Dedifferentiated amniotic fluid mesenchymal stem cell (primary cell): ENCODE data around the gene ACBD3.

Source experiments
- DNase-seq: peaks from one replicate; pipeline ENCODE4 v3.0.0-alpha.2; 2016; ENCODE audit errors: extremely low spot score

Gene ACBD3

DNA sequence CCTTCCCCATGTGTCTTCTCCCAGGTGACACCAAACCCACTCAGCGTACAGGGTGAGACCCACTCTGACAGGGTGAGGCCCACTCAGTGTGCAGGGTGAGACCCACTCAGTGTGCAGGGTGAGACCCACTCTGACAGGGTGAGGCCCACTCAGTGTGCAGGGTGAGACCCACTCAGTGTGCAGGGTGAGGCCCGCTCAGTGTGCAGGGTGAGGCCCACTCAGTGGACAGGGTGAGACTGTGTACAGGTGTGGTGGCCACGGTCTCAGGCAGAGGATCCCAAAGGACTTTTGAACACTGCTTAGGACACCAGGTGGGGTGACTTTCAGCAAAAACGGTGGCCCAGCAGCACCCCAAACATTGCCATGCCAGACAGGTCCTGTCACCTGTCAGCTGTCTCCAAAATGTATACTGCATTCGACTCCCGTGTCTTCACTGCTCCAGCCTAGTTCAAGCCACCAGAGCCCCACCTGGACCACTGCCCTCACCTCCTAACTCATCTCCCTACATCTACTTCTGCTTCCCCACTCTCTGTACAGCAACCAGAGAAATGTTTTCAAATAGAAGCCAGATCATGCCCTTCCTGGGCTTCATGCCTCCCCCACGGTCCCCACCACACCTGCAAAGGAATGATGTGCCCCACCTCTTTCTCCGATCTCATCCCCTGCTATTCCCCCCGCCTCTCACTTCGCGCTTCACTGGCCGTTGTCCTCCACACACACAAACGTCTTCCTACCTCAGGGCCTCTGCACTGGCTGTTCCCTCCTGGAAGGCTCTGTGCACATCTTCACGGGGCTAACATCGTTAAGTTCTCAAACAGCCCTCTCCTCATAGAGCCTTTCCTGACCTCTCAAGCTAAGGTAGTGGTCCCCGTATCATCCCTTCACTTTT, 52.1 kb downstream of the ACBD3 start:
- no peak for DNase-seq

GRCh38 chr1:226133504-226134123, 52.9 kb downstream of the ACBD3 start:
- DNase-seq, result no peak

DNA sequence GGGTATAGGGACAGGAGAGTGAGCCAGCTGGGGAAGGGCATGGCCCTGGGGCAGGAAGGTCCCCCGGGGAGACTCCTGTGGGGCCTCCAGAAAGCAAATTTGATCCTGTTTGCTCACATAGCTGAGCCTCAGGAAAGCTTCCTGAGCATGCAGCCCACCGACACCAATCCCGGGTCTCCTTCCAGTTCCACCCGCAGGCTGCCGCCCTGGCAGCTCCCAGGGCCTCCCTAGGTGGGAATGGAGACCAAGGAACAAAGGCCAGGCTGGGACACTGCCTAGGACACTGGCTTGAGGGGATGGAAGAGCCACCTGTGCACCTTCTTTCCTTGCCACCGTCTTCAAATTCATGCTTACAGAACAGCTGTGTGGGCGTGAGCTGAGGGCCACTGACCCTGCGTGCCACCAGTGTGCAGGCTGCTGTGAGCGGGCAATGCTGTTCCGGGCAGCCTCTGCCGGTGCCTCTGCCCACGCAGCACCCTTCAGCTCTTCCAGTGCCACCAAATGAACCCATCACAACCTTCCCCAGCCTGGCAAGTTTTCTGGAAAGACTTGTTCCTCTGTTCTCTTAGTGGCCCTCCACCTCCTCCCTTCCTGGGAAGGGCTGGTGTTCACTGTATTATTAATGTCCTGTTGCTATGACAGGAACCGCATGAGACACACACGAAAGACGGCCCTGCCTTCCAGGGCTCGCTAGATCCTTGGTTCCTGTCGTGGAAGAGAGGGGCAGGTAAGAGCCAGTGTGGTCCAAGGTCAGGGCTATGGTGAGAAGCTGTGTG, 53.6 kb downstream of the ACBD3 start:
- DNase-seq, result no peak

- DNase-seq, result no peak
Observed at GRCh38 chr1:226131639-226132038, 54.9 kb downstream of the ACBD3 start.

DNA sequence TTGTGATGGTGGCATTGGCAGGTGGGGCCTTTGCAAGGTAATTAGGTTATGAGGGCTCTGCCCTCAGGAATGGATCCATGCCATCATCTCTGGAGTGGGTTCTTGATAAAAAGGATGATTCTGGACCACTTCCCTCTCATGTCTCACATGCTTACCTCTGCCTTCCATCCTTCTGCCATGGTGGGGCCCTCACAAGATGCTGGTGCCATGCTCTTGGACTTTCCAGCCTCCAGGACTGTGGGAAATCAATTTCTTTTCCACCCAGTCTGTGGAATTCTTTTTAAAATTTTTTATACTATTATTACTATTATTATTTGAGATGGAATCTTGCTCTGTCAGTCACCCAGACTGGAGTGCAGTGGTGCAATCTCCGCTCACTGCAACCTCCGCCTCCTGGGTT, 57.3 kb downstream of the ACBD3 start:
- no peak for DNase-seq

- DNase-seq, result no peak
Observed at GRCh38 chr1:226128487-226129075, 58.0 kb downstream of the ACBD3 start.

DNA sequence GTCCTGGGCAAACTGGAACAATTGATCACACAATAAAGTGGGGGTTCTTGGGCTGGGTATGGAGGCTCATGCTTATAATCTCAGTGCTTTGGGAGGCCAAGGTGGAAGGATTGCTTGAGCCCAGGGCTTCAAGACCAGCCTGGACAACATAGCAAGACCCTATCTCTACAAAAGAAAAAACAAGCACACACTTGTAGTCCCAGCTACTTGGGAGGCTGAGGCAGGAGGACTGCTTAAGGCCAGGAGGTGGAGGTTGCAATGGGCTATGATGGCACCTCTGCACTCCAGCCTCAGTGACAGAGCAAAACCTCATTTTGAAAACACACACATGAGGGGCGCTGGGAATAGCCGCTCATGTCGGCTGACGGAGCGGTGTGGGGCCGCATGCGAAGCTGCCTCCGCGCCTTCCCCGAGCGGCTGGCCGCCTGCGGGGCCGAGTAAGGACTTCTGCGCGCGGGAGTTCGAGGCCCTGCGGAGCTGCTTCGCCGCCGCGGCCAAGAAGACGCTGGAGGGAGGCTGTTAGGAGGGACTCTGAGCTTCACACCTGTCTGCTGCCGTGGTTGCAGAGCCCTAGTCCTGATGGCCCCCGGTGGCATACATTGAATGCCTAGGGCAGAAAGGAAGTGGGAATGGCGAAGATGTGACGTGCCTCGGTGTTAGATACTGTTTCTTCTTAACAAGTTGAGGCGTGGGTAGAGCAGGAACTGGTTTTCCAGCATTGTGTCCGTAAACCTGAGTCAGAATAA, 59.5 kb downstream of the ACBD3 start:
- no peak for DNase-seq

DNA sequence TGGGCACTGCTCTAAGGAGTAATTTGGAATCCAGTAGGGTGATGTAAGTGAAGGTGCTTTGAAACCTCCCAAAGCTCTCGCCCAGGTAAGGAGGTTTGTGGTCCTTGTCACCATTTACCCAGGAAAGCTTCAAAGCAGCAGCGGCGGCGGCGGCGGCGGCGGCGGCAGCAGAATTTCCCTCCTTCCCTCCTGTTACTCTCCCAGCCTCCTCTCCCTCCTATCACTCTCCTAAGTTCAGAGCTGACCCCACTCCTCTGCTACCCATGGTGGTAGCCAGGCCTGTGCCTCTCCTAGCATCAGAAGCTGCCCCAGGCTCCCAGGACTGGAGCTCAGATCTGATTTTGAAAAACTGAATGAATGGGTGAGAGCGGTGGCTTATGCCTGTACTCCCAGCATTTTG, 60.7 kb downstream of the ACBD3 start:
- no peak for DNase-seq

- DNase-seq, result peak; percentile 29
Observed at GRCh38 chr1:226125097-226125630, 61.4 kb downstream of the ACBD3 start.

- no peak for DNase-seq
Observed at GRCh38 chr1:226123591-226124471, 62.7 kb downstream of the ACBD3 start.

GRCh38 chr1:226123212-226123560, 63.4 kb downstream of the ACBD3 start:
- DNase-seq, result no peak

- DNase-seq, result no peak
Observed at GRCh38 chr1:226121587-226122400, 64.7 kb downstream of the ACBD3 start.

- no peak for DNase-seq
Observed at GRCh38 chr1:226121049-226121586, 65.4 kb downstream of the ACBD3 start.

GRCh38 chr1:226120398-226120797, 66.1 kb downstream of the ACBD3 start:
- DNase-seq, result no peak

- DNase-seq, result no peak
Observed at GRCh38 chr1:226119169-226119568, 67.4 kb downstream of the ACBD3 start.

DNA sequence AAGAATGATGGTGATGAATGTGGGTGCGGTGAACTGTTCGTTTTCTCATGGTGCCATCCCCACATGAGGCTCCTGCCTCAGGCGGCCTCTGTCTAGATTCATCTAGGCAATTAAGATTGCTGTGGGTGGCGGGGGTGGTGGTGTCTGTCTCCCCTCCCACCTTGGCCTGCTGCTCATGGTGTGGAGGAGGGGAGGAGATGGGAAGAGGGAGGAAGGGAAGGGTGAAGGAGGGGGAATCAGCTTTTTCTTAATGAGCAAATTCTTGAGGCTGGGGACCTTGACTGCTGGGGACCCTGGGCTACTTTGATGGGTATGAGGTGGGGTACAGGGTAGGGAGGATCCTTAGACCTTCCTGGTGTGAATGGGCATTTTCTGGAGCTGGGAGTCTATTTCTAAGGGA, 68.2 kb downstream of the ACBD3 start:
- DNase-seq, result no peak

DNA sequence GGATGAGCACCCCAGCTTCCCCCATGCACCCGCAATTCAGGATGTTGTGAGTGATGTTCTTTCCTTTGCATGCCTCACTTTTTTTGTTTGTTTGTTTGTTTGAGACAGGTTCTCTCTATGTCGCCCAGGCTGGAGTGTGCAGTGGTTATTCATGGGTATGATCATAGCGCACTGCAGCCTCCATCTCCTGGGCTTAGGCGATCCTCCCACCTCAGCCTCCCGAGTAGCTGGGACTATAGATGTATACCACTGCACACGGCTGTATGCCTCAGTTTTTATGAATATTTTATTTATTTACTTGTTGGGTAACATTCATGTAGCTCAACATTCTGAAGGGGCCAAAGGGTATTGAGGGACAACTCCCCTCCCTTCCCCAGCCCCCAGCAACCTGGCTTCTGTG, 69.2 kb downstream of the ACBD3 start:
- DNase-seq, result no peak

- no peak for DNase-seq
Observed at GRCh38 chr1:226116673-226117072, 69.9 kb downstream of the ACBD3 start.

DNA sequence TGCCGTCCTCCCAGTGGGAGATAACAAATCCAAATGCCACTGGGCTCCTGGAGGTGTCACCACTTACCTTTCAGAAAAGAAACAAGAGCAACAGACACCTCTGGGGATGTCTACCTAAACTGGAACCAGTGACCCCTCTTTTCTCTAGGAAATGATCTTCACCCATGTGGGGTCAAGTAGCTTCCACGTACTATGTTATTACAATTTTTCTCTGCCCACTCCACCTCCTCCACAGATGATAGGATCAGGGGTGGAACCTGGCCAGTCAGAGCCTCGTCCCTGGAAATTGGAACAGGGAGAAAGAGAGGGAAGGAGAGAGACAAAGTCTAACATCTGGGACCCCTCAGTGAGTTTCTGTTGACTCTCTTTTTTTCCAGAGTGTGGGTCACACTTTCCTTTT, 73.9 kb downstream of the ACBD3 start:
- DNase-seq, result no peak
